MM.1S (cell line): ENCODE measurements around the gene TMBIM4.

Experiments
- DNase-seq: peaks from one replicate; pipeline ENCODE4 v3.0.0-alpha.2; 2015
- H2AFZ ChIP-seq: fragments of 300-600 bp; sonication (generic); 2 replicates; pipeline ENCODE4 v1.6.0; 2016; ENCODE audit warnings: antibody characterized with exemption, low read length
- H3F3A ChIP-seq: fragments of 300-600 bp; sonication (generic); 2 replicates; pipeline ENCODE4 v1.6.1; 2016; ENCODE audit warnings: mild to moderate bottlenecking, antibody characterized with exemption, low read length, moderate library complexity, mixed read lengths; ENCODE audit not compliant: insufficient read depth
- H3K27ac ChIP-seq: fragments of 300-600 bp; sonication (generic); 2 replicates; pipeline ENCODE4 v1.5.1; 2016; ENCODE audit warnings: mild to moderate bottlenecking, low read length
- H3K27me3 ChIP-seq: fragments of 300-600 bp; sonication (generic); replicated peaks from 2 replicates; pipeline ENCODE4 v1.6.0; 2016; ENCODE audit warnings: low read length; ENCODE audit not compliant: insufficient read depth
- H3K36me3 ChIP-seq: fragments of 300-600 bp; sonication (generic); replicated peaks from 2 replicates; pipeline ENCODE4 v1.6.1; 2016; ENCODE audit warnings: mild to moderate bottlenecking, low read length, mixed read lengths; ENCODE audit not compliant: insufficient read depth
- H3K4me1 ChIP-seq: fragments of 300-600 bp; sonication (generic); 2 replicates; pipeline ENCODE4 v1.6.1; 2016; ENCODE audit warnings: low read length, mixed read lengths
- H3K4me2 ChIP-seq: fragments of 300-600 bp; sonication (generic); 2 replicates; pipeline ENCODE4 v1.6.0; 2016; ENCODE audit warnings: low read depth, low read length
- H3K4me3 ChIP-seq: fragments of 300-600 bp; sonication (generic); 2 replicates; pipeline ENCODE4 v1.5.1; 2016; ENCODE audit warnings: low read length, mixed read lengths
- H3K79me2 ChIP-seq: fragments of 300-600 bp; sonication (generic); 2 replicates; pipeline ENCODE4 v1.6.1; 2016; ENCODE audit warnings: mixed run types, low read length, mixed read lengths
- H3K9ac ChIP-seq: fragments of 300-600 bp; sonication (generic); 2 replicates; pipeline ENCODE4 v1.6.1; 2016; ENCODE audit warnings: low read length, mixed read lengths
- H3K9me2 ChIP-seq: fragments of 300-600 bp; sonication (generic); replicated peaks from 2 replicates; pipeline ENCODE4 v1.6.1; 2016; ENCODE audit warnings: mild to moderate bottlenecking, low read length, mixed read lengths; ENCODE audit not compliant: insufficient read depth
- H3K9me3 ChIP-seq: fragments of 300-600 bp; sonication (generic); replicated peaks from 2 replicates; pipeline ENCODE4 v1.6.1; 2016; ENCODE audit warnings: mild to moderate bottlenecking, low read length, mixed read lengths; ENCODE audit not compliant: insufficient read depth
- H4K20me1 ChIP-seq: fragments of 300-600 bp; sonication (generic); 2 replicates; pipeline ENCODE4 v1.6.1; 2016; ENCODE audit warnings: mild to moderate bottlenecking, low read length, moderate library complexity, mixed read lengths; ENCODE audit not compliant: insufficient read depth
- CTCF ChIP-seq: fragments of 300-600 bp; sonication (generic); IDR thresholded peaks from 2 replicates; pipeline ENCODE4 v1.5.1; 2016; ENCODE audit warnings: antibody characterized with exemption, low read length, mixed read lengths
- EZH2 ChIP-seq: fragments of 300-600 bp; sonication (generic); optimal IDR thresholded peaks from 2 replicates; pipeline ENCODE3; 2017; ENCODE audit warnings: low read depth, mild to moderate bottlenecking, antibody characterized with exemption, low read length, mixed read lengths
- EZH2phosphoT487 ChIP-seq: fragments of 300-600 bp; sonication (generic); IDR thresholded peaks from 2 replicates; pipeline ENCODE4 v1.6.1; 2018; ENCODE audit warnings: antibody characterized with exemption, low read length

Gene TMBIM4

GRCh38 chr12:66115071-66115600 lies 54.7 kb downstream of the TMBIM4 start:
- no peaks in the 10 kb centered on the region for H3K36me3 ChIP-seq
- no peaks in the 10 kb centered on the region for H4K20me1 ChIP-seq
- no peak for DNase-seq
- H3K27me3 ChIP-seq: no peaks in the 10 kb centered on the region
- H3K27ac ChIP-seq: no peak overlapping the region
- no peaks in the 10 kb centered on the region for H3K79me2 ChIP-seq
- no peaks in the 10 kb centered on the region for H3K9me2 ChIP-seq
- no peaks in the 10 kb centered on the region for H3F3A ChIP-seq
- H3K4me2 ChIP-seq: no peak overlapping the region
- no peaks in the 10 kb centered on the region for H3K4me1 ChIP-seq
- TF ChIP-seq EZH2 (no peak), EZH2phosphoT487 (no peak), CTCF (no peak)
- no peak overlapping the region for H3K4me3 ChIP-seq
- H2AFZ ChIP-seq: no peak overlapping the region
- no peaks in the 10 kb centered on the region for H3K9me3 ChIP-seq
- H3K9ac ChIP-seq: no peak overlapping the region

DNA sequence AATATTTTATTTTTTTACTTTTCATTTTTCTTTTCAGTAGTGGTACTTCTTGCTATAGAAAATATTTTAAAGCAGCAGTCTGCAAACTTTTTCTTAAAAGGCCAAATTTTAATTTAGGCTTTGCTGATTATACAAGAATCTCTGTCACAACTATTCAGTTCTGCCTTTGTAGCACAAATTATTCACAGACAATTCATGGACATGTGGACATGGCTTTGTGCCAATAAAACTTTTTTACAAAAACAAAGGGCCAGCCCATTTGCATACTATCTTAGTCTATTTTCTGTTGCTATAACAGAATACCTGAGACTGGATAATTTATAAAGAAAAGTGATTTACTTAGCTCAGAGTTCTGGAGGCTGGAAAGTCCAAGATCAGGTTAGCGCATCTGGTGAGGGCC lies 56.3 kb downstream of the TMBIM4 start:
- Histone ChIP-seq H4K20me1 (no peaks in the 10 kb centered on the region), H3K36me3 (no peaks in the 10 kb centered on the region), H3K4me3 (no peak overlapping the region), H3K27ac (no peak overlapping the region), H3K79me2 (no peaks in the 10 kb centered on the region), H2AFZ (no peak overlapping the region), H3K4me2 (no peak overlapping the region), H3K27me3 (no peaks in the 10 kb centered on the region), H3F3A (no peaks in the 10 kb centered on the region), H3K9ac (no peak overlapping the region), H3K9me2 (no peaks in the 10 kb centered on the region), H3K4me1 (no peaks in the 10 kb centered on the region), H3K9me3 (no peaks in the 10 kb centered on the region)
- TF ChIP-seq EZH2phosphoT487 (no peak), CTCF (no peak), EZH2 (no peak)
- DNase-seq: no peak

GRCh38 chr12:66111605-66112004 lies 58.2 kb downstream of the TMBIM4 start:
- H3K27ac ChIP-seq: no peak overlapping the region
- no peak for DNase-seq
- H3K9me3 ChIP-seq: no peaks in the 10 kb centered on the region
- H3K36me3 ChIP-seq: no peaks in the 10 kb centered on the region
- no peak overlapping the region for H3K4me2 ChIP-seq
- no peak overlapping the region for H3K9ac ChIP-seq
- H3K4me1 ChIP-seq: no peaks in the 10 kb centered on the region
- no peak overlapping the region for H3K4me3 ChIP-seq
- H3K79me2 ChIP-seq: no peaks in the 10 kb centered on the region
- no peaks in the 10 kb centered on the region for H3F3A ChIP-seq
- no peaks in the 10 kb centered on the region for H3K9me2 ChIP-seq
- TF ChIP-seq EZH2: no peak
- TF ChIP-seq EZH2phosphoT487: no peak
- TF ChIP-seq CTCF: no peak
- H4K20me1 ChIP-seq: no peaks in the 10 kb centered on the region
- no peaks in the 10 kb centered on the region for H3K27me3 ChIP-seq
- H2AFZ ChIP-seq: no peak overlapping the region
